ENCODE measurements around the gene ZNF100.

DNA sequence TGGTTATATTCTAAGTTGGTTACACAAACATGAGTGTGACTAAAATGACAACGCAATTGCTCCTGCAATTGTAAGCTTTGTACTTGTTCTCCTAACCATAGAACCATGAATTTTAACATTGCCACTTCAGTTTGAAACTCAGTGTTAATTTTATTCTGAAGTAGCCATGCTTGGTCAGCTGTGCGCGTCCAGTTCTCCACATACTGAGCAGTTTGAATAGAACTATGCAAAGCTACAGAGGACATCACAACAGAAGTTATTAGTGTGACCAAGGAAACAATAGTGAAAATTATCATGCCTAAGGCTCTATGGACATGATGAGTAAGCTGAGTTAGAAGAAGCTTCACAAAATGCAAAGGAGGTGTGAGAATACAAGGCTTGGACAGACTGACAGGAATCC is 19.6 kb upstream of the ZNF100 start:
- TF ChIP-seq, protein P1, sequence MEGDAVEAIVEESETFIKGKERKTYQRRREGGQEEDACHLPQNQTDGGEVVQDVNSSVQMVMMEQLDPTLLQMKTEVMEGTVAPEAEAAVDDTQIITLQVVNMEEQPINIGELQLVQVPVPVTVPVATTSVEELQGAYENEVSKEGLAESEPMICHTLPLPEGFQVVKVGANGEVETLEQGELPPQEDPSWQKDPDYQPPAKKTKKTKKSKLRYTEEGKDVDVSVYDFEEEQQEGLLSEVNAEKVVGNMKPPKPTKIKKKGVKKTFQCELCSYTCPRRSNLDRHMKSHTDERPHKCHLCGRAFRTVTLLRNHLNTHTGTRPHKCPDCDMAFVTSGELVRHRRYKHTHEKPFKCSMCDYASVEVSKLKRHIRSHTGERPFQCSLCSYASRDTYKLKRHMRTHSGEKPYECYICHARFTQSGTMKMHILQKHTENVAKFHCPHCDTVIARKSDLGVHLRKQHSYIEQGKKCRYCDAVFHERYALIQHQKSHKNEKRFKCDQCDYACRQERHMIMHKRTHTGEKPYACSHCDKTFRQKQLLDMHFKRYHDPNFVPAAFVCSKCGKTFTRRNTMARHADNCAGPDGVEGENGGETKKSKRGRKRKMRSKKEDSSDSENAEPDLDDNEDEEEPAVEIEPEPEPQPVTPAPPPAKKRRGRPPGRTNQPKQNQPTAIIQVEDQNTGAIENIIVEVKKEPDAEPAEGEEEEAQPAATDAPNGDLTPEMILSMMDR (conservative IDR thresholded peaks at IDR 0.05 in 1 of 2, IDR thresholded peaks at IDR 0.05 in 1 of 2; ENCODE audit: low read depth in 1 of 2, low read length in 2 of 2) = no peak
- TF ChIP-seq EZH2 (IDR thresholded peaks at IDR 0.05; ENCODE audit: low read length, missing control alignments) = no peak

Data from fibroblast of lung (primary cell).